HS-27A (cell line): ENCODE measurements around the gene RAB17.

Source experiments
- DNase-seq: peaks from one replicate; pipeline ENCODE4 v3.0.0-alpha.2; 2012; ENCODE audit warnings: low read depth, missing footprints

The RAB17 gene

DNA sequence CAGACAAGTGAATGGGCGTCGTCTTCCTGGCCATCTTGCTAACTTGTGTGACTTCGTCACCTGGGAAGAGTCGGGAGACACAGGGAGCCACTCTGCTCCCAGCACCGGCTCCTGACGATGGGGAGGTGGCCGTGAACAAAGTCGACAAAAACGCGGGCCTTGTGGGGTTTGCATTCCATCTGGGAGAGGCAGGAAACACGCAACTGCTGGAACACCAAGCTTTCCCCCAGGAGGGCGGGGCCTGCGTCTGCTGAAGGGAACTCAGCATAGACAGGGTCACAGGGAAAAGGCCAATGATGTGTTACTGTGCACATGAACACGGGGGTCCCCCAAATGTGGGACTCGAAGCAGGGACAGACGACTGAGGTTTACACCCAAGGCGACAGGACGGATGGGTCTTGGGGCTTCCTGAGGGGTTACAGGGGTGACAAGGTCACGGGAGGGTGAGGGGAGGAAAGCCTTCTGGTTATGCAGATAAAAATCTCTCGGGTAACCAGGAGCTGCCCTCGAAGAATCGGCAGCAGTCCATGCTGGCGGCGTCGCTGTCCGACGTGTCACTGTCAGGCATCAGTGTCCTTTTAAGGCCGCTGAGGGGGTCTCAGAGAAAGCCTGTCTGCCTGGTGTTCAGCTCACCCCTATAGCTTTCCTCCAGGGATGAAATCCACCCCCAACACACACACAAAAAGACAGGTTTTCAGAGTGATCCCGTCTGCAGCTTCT, 52.4 kb downstream of the RAB17 start:
- no peak for DNase-seq

- no peak for DNase-seq
Measured at GRCh38 chr2:237536617-237537016, 53.9 kb downstream of the RAB17 start.

- no peak for DNase-seq
Measured at GRCh38 chr2:237536083-237536415, 54.5 kb downstream of the RAB17 start.

DNA sequence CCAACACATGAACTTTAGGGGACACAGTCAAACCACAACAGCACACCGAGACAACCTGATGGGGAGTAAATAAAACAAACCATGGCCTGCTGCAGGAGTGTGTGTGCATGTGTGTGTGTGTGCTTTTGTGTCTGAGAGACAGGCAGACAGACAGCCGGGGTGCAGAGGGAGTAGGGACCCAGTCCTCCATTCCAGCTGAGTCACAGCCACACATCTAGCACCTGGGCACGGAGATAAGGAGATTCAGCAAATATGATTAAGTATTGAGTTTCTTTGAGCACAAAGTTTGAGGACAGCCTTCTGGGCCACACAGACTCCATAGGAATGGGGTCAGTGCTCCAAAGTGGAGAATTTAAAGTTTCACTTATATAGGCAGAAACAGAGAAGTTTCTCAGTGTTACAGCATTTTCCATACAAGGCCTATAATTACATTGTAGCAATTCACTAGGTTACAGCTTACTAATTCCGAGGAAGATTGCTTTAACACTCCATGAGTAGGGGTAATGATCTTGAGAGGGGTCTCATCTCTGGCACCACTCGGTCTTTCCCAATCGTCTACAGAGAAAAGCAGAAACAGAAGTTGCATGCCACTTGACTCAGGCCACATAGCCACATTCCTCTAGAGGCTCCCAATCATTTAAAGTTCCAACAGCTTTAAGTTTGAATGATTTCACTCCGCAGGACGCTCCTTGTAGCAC, 55.0 kb downstream of the RAB17 start:
- no peak for DNase-seq

- DNase-seq: no peak
Measured at GRCh38 chr2:237534380-237534779, 56.2 kb downstream of the RAB17 start.

DNA sequence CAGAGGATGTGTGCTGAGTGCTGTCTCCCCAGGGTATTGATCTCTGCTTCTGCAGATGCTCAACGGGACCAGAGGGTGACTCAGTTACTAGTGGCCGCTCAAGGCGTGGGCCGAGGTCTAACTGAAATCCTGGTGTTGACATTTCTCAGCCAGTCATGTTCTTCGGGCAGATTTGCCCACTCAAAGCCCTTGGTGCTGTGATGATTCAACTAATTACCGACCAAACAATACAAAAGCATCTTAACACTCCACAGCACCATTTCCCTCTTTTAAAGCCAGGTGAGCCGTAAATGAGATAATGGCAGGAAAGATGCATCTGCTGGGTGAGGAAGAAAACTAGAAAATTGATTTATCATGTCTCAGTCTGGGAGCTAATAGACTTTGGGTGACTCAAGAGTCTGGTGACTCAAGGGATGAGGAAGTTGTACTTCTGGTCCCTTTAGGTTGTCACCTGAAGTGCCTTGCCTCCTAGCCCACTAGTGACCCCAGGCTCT, 56.8 kb downstream of the RAB17 start:
- no peak for DNase-seq

DNA sequence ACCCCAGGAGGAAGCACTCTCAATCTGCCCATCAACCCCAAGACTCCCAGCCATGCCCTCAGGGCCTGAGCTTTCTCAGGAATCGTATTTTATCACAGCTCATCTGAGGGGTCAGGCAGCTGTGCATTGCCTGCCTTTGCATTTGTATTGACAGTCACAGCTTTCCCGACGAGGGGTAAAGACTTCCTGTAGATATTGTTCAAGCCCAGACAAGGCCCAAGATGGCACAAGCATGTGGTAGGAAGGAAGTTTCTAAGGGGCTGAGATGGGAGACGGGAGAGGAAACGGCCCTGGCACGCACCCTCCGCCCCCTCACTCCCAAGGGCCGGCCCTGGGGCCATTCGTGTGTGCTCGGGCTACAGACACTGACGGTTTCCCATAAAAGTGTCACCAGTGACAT, 58.4 kb downstream of the RAB17 start:
- DNase-seq: no peak

DNA sequence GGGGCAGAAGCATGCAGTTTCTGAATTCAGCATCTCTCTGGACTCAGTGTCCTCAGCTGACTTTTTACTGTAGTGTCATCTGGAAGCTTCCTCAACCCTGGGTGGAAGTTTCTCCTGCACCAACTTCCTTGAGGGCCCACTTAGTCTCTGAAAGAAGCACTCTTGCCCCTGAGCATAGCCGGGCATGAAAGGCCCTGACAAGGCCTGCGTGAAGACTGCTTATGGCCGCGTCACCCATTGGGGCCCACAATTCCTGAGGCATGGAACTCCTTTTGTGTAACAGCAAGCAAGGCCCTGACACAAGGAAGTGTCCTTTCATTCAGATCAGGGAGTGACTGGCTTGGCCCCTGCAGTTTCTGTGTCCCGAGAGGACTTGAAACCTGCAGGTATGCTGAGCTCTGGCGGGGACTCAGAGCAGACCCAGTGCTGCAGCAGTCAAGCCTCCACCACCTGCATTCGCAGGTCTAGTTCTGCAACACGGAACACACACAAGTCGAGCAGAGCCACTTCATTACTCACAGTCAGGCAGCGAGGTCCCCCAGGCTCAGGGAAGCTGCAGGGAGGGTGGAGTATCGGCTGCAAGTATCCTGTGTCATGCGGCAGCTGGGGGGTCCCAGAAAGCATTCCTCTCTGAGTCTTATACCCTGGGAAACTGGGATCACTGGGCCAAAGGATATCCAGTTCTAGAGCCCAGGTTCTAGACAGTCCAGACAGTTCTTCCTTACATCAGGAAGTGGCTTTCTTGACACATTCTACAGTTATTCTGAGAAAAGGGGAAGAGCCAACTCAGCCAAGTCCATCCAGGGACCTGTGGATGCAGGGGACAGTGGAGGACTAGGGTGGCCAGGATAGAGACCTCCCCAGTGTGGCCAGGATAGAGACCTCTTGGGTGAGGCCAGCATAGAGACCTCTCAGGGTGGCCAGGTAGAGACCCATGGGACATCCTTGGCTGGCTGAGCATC, 59.8 kb downstream of the RAB17 start:
- DNase-seq: no peak

DNA sequence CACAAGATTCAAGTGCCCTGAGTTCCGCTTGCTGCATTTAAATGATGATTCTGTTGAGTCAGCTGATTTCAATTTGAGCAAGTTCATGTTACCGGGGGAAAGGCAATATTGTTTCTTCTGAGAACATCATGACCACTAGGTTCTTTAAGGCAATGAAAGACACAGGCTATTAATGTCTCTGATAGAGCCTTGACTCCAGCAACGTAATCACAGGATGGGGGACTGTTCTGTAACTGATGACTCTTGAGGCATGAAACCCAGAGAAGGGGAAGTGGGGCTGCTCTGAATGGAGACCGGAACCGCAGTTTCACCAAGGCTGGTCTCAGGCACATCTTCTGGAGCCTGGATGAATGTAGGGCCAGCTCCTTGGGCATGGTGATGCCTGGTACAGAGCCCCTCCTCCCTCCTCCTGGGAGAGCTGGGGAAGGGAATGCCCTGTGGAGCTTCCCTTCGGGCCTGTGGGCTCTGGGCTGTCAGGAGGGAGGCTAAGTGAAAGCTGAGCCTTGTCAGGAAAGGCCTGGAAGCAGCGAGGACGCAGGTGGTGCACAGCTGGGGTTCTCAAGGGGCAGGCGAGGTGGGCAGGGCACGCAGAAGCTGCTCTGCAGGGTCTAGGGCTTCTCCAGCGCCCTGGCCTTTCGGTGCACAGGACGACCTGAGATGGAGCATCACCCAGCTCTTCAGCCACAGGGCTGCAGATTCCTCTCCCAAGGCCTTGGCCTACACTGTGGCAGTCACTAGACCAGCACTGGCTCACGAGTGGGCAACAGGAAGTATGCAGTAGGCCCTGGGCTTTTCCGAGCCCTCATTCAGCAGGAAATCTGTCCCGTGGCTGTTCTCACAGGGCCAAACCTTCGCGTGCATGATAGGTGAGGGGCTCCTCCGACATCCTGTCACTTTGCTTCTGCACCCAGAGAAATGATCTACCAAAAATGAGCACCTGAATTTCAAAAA, 60.8 kb downstream of the RAB17 start:
- no peak for DNase-seq

DNA sequence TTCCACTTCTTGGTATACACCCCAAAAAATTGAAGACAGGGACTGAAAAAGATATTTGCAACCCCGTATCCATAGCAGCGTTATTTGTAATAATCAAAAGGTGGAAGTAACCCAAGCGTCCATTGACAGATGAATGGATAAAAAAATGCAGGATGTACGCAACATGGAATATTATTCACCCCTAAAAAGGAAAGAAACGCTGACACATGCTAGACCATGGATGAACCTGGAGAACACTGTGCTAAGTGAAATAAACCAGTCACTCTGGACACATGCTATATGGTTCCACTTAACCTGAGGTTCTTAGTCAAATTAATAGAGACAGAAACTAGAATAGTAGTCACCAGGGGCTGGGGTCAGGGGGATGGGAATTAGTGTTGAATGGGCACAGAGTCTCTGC, 62.8 kb downstream of the RAB17 start:
- DNase-seq: no peak

DNA sequence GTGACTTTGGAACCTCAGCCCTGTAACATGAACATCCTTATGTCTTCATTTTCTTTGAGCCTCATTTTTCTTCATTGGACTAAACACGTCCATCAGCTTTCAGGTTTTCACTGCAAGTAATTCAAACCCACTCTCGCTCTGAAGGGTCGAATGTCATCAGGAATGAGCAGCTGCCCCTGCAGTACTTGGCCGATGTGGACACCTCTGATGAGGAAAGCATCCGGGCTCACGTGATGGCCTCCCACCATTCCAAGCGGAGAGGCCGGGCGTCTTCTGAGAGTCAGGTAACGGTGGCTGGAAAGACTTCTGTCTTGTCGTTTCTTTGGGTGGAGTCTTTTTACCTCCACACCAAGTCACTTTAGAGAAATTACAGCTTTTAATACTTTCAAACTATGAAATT, 63.3 kb downstream of the RAB17 start:
- DNase-seq: no peak

- DNase-seq: no peak
Measured at GRCh38 chr2:237525559-237526157, 64.9 kb downstream of the RAB17 start.

- no peak for DNase-seq
Measured at GRCh38 chr2:237524631-237525030, 65.9 kb downstream of the RAB17 start.
